Stimulated activated CD8-positive, alpha-beta memory T cell treated with anti-CD3 and anti-CD28 coated beads, Interleukin-15, amount 100 ng/mL, for 1 hour (primary cell): ENCODE data around the gene FNIP1.
"Not testable (repeated sequence)": the region's sequence is repeated elsewhere in the genome, so short reads cannot be mapped to it uniquely, and the experiment has no call there.

ENCODE experiments used
- DNase-seq: peaks from one replicate; pipeline ENCODE4 v3.0.0-alpha.2; 2020; ENCODE audit warnings: low read depth

The FNIP1 gene

GRCh38 chr5:131684051-131684450 is 112.8 kb downstream of the FNIP1 start:
- DNase-seq, result no peak

- DNase-seq, result no peak
Measured at GRCh38 chr5:131682826-131683225, 114.0 kb downstream of the FNIP1 start.

GRCh38 chr5:131682175-131682574 is 114.6 kb downstream of the FNIP1 start:
- DNase-seq, result no peak

- no peak for DNase-seq
Measured at GRCh38 chr5:131679911-131680310, 116.9 kb downstream of the FNIP1 start.

- not testable (repeated sequence) for DNase-seq
Measured at GRCh38 chr5:131678273-131678672, 118.5 kb downstream of the FNIP1 start.

- no peak for DNase-seq
Measured at GRCh38 chr5:131677115-131677514, 119.7 kb downstream of the FNIP1 start.

- no peak for DNase-seq
Measured at GRCh38 chr5:131672776-131673175, 124.0 kb downstream of the FNIP1 start.

GRCh38 chr5:131671994-131672655 is 124.7 kb downstream of the FNIP1 start:
- DNase-seq, result no peak

GRCh38 chr5:131671409-131671808 is 125.4 kb downstream of the FNIP1 start:
- no peak for DNase-seq

GRCh38 chr5:131664929-131665328 is 131.9 kb downstream of the FNIP1 start:
- DNase-seq, result no peak

GRCh38 chr5:131661933-131662332 is 134.9 kb downstream of the FNIP1 start:
- no peak for DNase-seq

- no peak for DNase-seq
Measured at GRCh38 chr5:131659841-131660240, 137.0 kb downstream of the FNIP1 start.

- DNase-seq, result no peak
Measured at GRCh38 chr5:131659290-131659689, 137.5 kb downstream of the FNIP1 start.

GRCh38 chr5:131654776-131655175 is 142.0 kb downstream of the FNIP1 start:
- DNase-seq, result no peak

GRCh38 chr5:131654309-131654708 is 142.5 kb downstream of the FNIP1 start:
- DNase-seq, result no peak

GRCh38 chr5:131649161-131649560 is 147.7 kb downstream of the FNIP1 start:
- no peak for DNase-seq

- no peak for DNase-seq
Measured at GRCh38 chr5:131647048-131647769, 149.6 kb downstream of the FNIP1 start.

GRCh38 chr5:131644822-131645221 is 152.0 kb downstream of the FNIP1 start:
- DNase-seq, result no peak

- DNase-seq, result no peak
Measured at GRCh38 chr5:131644370-131644769, 152.4 kb downstream of the FNIP1 start.

GRCh38 chr5:131641494-131641893 is 155.3 kb downstream of the FNIP1 start:
- DNase-seq, result no peak

GRCh38 chr5:131640043-131640856 is 156.6 kb downstream of the FNIP1 start:
- DNase-seq, result no peak

- DNase-seq, result no peak
Measured at GRCh38 chr5:131639148-131639547, 157.7 kb downstream of the FNIP1 start.

GRCh38 chr5:131637694-131638093 is 159.1 kb downstream of the FNIP1 start:
- DNase-seq, result no peak
